SIG-M5 treated with dmso at 0.1 percent for 504 hours (cell line): ENCODE measurements around the gene ABR.

Experiments used
- DNase-seq: peaks from one replicate; lab custom pipeline; 2025; ENCODE audit not compliant: unreplicated experiment; lab: John Stamatoyannopoulos, UW

The ABR gene

DNA sequence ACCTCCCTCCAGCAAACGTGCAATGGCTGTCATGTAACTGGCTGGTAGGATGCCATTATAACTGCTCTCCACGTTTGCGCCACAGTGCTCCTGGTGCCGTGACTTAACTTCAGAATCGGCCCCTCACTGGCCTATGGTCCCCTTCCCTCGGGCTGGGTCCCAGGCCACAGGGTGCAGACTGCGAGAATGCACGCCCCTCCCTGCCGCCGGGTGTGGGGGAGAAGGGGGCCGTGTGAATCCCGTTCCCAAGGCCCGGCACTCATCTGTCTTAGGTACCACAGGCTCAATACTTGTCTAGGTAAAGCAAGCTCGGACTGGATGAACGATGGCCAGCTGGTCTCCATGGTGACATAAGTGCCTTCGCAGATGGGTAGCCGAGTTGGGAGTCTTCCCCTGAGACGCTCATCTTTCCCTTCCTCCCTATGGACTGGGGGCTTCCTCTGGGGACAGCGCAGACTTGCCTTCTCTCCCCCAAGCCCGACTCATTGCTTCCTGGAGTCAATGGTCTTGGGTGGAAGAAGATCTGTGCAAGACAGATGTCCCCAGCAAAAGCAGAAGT, 145.1 kb downstream of the ABR start:
- no peak for DNase-seq

DNA sequence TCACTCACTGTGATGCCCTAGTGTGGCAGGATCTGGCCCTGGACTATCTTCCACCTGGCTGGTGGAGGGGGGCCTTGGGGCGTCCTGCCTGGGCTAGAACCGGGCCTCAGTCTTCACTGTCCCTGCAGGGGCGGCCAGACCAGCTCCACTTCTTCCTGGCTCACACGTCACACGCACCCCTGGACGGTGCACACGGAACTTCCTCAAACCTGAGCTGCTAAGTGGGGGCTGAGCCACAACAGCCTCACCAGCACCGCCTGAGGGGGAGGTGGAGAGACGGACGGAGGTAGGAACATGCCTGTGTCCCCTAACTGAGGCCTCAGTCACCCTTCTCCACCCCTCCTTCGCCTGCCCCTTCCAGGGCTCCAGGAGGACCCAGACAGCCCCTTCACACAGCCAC, 146.3 kb downstream of the ABR start:
- no peak for DNase-seq

GRCh38 chr17:1032391-1032790, 147.4 kb downstream of the ABR start:
- DNase-seq = no peak

DNA sequence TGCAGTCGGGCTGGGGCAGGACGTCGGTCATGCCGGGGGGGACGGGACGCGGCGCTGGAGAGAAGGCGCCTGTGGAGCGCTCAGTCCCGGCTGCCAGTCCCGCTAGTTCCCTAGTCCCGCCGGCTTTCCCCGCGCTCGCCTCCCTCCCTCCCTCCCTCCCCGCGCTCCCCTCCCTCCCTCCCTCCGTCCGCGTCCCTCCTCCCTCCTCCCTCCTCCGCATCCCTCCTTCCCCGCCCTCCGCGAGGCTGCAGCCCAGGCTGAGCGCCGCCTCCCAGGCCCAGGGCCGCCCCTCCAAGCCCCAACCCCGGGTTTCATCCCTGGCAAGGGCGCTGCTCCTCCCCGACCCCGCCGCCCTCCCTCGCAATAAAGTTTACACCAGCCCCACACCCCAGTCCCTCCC, 148.1 kb downstream of the ABR start:
- no peak for DNase-seq

- no peak for DNase-seq
These were observed 148.9 kb downstream of the ABR start for GRCh38 chr17:1030684-1031532.

- no peak for DNase-seq
These were observed 149.7 kb downstream of the ABR start for GRCh38 chr17:1029922-1030644.

GRCh38 chr17:1029196-1029921, 150.4 kb downstream of the ABR start:
- no peak for DNase-seq

GRCh38 chr17:1027044-1027443, 152.7 kb downstream of the ABR start:
- no peak for DNase-seq

DNA sequence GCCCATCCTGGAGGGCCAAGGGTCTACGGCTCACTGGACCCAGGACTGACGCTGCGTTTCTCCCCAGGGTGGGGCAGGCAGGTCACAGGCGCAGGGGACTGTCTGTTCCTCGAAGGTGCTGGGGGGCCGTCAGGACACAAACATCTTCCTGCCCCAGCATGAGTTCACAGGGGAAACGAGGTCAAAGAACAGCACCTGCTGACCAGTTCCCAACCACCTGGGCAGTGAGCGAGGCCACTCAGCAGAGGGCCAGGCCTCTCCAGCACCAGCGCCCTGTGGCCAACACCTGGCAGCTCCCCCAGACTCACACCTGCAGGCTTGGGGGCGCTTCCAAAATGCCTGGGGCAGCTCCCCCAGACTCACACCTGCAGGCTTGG, 153.2 kb downstream of the ABR start:
- no peak for DNase-seq

- DNase-seq = no peak
These were observed 153.8 kb downstream of the ABR start for GRCh38 chr17:1025733-1026598.

DNA sequence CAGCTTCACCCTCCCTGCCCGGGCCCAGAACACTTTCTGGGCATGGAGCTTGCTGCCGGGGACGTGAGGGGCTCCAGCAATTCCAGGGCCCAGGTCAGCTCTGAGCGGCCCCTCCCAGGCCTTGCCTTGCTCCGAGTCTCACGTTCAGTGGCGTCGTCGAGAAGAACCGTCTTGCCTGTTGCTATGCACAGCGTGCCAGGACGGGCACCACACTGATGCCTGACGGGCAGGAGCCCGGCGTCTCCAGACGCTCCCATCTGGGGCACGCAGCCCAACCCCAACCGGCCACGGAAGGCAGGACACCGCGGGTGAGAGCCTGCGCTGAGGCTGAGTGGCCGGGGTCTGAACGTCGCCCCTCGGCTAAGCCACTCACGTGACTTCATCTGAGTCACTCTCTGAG, 155.7 kb downstream of the ABR start:
- no peak for DNase-seq

DNA sequence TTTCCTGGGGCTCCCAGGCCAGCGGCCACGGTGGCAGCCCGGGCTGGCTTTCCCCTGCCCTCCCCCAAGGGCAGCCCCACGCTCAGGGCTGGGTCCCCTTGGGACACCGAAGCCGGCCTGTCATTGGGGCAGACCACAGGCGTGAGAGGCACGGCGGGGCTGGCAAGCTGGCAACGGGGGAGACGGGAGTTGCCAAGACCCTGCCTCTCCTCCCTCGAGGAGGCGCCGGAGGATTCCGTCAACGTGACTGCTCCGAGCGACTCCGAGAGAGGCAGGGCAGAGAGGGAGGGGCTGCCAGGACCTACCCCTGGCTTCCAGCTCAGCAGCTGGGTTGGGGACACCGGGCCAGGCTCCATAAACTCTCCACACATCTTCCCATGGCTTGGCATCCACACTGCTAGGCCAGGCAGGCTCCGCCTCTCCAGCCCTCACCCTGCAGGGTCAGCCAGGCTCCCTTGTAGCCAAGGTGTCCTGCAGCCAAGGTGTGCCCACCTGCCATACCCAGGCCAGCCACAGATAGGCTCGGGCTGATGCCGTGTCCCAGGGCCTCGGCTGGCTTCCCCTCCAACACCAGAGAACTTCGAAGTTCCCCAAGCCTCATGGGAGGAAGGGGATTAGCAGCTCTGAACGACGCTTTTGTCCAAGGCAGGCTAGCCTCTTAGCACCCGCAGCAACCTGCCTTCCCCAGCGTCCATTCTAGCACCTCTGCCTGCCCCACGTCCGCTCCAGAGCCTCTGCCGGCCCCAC, 157.3 kb downstream of the ABR start:
- no peak for DNase-seq

DNA sequence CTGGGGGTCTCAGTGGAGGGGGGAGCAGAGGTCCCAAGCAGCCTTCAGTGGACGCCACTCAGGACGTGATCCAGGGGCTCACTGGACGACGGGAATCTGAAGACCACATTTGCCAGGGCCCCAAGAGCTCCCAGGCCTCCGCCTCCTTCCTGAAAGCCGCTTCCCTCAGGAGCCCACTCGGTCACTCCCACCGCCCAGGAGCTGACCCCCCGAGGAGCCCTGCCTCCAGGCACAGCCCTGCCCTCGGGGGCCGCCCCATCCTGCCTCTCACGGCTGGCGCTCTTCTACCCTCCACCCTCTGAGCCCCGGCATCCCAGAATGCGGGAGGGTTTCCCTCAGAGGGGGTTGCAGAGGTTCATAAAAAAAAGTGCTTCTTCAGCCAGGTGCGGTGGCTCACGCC, 158.6 kb downstream of the ABR start:
- no peak for DNase-seq

DNA sequence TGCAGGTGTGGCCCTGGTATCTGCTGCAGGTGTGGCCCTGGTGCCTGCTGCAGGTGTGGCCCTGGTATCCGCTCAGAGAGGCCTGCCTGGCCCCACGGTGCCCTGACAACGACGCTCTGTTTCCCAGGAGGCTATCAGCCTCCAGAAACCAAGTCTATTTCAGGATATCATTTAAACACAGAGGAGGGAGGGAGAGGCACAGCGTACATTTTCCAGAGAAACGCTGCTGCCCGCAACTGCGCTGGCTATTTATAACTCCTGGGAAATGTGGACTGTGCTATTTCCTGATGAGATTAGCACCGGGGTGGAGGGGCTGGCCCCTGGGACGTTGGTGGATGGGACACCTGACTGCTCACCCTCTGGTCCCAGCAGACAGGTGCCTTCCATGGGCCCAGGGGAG, 160.3 kb downstream of the ABR start:
- no peak for DNase-seq

DNA sequence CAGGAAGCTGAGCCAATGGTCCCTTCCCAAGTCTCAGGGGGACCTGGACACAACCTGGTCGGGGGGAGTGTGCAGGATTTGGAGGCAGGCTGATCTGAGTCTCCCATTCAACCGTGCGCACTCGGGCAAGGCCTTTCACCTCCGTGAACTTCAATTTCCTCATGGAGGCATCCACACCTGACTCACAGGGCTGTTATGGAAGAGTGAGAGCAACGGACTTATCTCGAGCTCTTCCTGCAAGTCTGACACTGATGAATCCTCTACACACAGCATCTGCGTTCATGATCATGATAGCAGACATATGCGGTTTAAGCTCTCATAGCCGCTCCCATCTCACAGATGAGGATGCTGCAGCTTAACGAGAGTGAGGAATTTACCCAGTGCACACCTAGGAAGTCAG, 161.2 kb downstream of the ABR start:
- no peak for DNase-seq

DNA sequence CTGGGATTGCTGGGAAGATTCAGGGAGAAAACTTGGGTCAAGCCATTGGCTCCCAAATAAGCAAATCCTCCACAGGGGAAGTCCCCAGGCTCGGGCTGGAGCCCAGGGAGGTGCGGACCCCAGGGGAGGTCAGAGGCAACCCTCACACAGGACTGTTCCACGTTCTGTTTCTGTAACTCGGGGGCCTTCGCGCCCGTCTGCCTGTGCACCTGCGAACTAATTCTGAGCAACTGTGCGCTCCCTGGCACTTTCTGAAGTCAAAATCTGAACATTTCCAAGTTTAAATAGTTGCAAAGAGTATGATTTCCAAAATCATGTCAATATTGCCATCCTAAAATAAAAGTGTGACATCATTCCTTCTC, 166.1 kb downstream of the ABR start:
- DNase-seq = no peak

DNA sequence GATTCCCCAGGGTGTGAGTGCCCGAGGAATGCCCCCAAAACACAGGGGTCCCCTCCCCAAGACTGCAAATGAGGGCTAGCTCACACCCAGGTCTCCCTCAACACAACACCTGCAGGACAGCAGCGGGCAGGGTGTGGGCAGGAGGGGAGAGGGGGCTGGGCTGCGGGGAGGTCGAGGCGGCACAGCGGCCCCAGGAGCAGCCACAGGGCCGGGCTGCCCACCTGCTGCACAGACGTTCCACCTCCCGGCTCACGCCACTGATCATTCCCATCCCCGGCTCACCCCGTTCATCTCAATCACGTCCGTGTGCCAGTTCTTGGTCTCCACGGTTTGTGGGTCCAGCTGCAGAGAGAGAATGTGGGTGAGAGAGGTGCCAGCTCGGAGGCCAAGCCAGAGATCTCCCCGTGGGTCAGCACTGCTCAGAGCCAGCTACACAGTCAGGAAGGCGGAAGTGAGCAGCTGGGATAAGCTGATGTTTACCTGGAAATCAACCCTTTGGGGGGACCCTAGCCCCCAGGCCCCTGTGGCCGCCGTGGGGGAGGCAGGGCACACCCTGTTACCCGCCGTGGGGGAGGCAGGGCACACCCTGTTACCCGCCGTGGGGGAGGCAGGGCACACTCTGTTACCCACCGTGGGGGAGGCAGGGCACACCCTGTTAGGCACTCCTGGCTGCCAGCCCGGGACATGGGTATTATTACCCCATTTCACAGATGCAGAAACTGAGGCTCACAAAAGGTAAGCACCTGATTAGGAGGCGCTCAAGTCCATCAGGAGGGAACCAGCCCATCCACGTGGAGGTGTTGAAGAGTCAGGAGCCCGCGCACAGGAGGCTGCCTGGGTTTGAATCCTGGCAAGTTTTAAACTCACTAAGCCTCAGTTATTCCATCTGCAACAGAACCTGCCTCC, 166.7 kb downstream of the ABR start:
- DNase-seq = no peak

DNA sequence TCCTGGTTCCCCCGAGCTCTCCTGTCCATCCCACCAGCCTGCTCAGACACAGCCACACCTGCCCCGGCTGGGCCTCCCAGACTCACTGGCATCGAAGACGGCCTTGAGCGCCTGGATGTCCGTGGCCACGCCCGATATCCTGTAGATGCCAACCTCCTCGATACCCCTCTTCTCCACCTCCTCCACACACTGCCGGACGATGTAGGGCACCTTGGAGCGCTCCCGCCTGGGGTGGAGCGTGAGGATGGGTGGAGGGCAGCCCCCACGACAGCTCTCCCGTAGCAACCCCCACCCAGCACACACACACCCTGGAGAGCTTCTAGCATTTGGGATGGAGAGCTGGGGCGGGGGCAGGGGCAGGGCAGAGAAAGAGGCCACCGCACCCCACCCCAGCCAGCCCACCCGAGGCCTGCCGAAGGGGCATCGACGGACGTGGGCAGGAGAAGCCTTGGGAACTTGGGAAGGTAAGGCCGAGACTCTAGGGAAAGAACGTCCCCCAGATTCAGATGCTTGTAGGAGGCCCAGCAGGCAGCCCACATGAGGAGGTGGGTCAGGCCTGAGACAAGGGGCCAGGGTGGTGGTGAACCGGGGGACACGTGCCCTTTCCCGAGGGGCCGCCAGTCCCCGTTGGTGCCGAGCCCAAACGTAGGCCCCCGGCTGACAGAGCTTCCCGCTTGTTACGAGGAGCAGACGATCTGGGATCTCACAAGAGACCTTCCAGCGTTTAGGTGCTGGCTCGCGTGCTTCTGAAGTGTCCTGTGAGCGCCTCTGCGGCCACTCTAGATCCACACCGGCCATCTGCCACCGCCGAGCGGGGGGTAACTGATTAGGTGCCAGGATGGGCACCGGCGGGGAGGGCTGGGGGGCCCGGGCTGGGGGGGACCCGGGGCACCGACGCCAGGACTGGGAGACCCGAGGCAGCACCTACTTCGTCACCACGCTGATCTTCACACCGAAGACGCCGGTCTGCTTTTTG, 167.7 kb downstream of the ABR start:
- no peak for DNase-seq
